ENCODE measurements around the gene FSTL4.

Gene FSTL4

GRCh38 chr5:133611357-133612248 lies 738 bp downstream of the FSTL4 start:
- DNase-seq (ENCODE audit: low read depth in 1 of 2, low spot score in 1 of 2), result peak in 1 of 2 donors; percentile 1

DNA sequence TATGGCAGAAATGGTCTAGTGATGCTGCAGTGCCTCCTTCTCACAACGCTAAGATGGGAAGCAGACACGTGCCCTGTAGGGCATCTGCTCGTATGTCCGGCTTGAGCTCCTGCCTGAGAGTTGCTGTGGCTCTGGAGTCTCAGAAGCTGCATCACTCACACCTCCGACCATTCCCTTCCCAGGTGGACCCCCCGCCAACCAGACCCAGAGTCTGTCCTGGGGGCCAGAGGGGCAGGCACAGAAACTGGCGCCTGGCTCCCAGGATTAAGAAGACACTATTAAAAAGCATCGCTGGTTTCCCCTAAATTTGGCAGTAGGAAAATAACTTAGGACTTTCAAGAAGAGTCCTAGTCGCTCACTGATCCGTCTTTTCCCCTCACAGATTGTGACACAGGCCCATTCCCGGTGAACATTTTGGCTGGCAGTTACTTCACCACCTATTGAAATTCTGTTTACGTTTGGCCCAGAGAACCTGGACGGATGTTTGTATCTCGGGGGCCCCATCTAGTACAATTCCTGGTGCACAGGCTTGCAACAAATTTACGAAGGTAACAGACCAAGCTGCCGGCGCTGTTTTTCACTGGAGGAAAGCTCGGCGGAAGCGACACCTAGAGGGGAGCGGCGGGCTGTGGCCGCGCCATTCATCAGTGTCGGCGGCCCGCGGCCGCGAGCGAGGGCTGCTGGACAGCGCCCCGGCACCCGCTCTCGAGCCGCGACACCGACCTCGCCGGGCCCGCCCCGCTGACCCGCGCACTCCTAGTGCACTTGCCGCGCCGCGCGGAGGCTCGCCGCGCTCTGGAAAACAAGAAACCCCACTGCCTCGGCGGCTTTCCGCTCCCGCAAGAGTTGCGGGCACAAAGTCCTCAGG lies 1.6 kb downstream of the FSTL4 start:
- DNase-seq (ENCODE audit: low read depth in 1 of 2, low spot score in 1 of 2), result peak in 1 of 2 donors; percentile 8

DNA sequence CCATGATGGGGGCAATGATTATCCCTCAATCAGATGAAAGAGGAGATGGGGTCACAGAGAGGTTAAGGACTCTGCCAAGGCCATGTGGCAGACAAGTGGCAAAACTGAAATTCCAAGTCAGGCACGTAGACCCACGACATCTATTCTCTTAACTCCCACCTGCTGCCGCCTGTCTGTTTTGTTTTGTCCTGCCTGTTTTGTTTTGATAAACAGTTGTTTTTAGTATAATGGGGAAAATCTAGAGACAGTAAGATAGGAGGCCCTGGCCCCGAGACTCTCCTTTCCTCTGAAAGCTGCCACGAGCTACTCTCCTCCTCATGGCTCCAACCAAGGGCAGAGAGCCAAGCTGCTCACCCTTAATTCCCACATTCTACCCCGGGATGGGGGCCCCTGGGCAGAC lies 4.9 kb downstream of the FSTL4 start:
- DNase-seq (ENCODE audit: low read depth in 1 of 2, low spot score in 1 of 2), result no peak

DNA sequence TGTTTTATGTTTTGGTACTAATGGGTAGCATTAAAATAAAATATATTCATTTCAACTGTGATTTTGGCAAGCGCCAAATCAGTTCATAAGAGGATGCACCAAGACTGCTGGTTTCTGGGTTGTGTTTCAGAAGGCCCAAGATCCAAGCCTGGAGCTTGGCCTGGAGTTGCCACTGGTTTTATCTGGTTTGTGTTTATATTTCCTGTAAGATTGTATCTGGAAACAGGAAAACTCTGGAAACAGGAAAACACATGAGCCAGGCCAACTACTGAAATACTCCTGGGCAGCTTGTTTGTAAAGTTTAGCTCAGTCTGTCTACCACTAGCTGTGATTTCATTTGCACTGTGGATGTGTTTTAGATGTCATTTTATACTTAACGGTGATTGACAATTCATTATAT lies 5.5 kb downstream of the FSTL4 start:
- DNase-seq (ENCODE audit: low read depth in 1 of 2, low spot score in 1 of 2), result no peak

GRCh38 chr5:133605323-133605722 lies 7.0 kb downstream of the FSTL4 start:
- DNase-seq (ENCODE audit: low read depth in 1 of 2, low spot score in 1 of 2), result no peak

DNA sequence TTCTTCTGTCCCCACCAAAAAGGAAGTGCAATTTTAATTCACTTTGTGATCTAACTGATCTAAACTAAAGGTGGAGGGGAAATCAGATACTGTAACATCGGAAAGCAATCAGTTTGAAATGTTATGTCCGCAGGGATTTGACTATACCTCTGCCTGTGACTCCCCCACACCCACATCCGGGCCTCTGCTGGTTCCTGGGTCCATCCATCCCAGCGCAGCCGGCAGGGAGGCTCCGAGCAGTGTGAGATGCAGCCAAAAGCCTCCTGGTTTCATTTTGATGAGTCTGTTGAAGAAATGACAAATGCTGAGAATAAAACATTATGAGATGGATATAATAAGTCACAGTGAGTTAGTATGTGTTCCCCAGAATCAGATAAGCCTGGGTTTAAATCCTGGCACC lies 8.6 kb downstream of the FSTL4 start:
- no peak for DNase-seq (ENCODE audit: low read depth in 1 of 2, low spot score in 1 of 2)

DNA sequence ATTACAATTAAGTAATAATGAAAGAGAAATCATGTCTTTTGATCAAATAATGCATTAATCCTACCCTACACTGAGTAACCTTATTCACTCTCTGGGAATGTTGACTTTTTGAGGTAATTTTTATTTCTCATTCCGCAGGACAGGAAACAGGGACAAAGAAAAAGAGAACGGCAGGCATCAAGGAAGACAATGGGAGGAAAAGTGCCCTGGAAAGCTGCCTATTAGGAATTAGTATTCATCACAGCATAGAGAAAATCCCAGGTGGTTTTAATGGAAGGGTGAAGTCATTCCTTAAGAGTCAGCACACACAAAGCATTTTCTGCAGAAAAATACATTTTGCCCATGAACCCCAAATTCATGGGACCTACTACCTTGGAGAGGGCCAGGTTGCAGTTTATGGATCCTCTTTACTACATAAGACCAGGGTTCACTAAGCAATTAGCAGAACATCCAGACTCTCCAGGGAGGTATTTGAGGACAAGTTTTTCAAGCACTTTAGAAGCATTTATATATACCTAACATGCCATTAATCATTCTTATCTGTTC lies 9.4 kb downstream of the FSTL4 start:
- DNase-seq (ENCODE audit: low read depth in 1 of 2, low spot score in 1 of 2), result no peak

GRCh38 chr5:133599600-133599999 lies 12.7 kb downstream of the FSTL4 start:
- no peak for DNase-seq (ENCODE audit: low read depth in 1 of 2, low spot score in 1 of 2)

DNA sequence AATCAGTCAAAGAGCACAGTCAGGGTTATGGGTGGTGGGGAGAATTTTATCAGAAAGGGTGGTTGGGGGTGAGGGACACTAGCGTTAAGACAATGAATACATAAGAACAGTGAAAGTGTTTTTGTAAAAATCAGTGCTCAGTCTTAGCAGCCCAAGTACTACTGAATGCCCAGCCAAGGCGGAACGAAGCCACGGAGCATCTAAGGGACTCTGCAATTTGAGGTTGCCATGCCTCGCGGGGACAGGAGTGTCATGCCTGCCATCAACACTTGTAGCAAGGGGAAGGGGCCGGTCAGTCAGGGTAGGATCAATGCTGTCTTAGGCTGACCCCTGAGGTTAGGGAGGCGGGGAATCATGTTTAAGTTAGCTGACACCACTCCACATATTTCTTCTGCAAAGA lies 13.3 kb downstream of the FSTL4 start:
- no peak for DNase-seq (ENCODE audit: low read depth in 1 of 2, low spot score in 1 of 2)

DNA sequence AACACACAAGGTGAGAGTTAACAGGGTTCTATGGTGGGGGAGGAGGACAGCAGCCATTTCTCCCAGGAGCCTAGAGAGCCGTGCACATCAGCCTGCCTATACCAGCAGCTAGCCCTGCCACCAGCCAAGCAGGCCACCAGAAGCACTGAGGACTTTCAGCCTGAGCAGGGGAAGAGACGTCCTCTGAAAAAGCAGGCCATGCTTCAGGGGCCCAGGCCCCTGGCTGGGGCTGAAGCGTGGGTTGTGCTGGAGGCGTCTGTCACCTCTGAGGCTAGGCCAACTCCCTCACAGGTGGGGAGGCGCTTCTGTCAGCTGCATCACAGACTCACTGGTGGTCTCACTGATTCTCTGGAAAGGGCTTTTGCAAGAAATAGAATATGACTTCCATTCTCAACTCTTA lies 16.3 kb downstream of the FSTL4 start:
- no peak for DNase-seq (ENCODE audit: low read depth in 1 of 2, low spot score in 1 of 2)

DNA sequence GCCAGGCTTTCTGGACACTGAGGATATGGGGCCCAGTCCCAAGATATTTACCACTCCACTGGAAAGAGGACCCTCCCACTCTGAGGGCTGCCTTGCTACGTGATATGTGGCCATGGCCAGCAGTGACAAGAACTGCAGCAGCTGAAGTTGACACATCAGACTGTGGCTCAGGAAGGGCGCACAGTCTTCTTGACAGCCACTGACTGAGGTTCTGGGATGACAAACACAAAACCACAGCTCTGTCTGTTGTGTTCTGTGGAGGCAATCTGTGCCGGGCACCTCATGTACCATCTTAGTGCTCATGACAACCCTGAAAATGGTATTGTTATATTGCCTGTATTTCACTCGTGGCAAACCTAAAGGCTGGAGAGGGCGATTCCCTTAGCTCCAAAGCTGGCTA lies 16.9 kb downstream of the FSTL4 start:
- DNase-seq (ENCODE audit: low read depth in 1 of 2, low spot score in 1 of 2), result no peak

- DNase-seq (ENCODE audit: low read depth in 1 of 2, low spot score in 1 of 2), result no peak
Observed at GRCh38 chr5:133589286-133589685, 23.1 kb downstream of the FSTL4 start.

- no peak for DNase-seq (ENCODE audit: low read depth in 1 of 2, low spot score in 1 of 2)
Observed at GRCh38 chr5:133582971-133583370, 29.4 kb downstream of the FSTL4 start.

DNA sequence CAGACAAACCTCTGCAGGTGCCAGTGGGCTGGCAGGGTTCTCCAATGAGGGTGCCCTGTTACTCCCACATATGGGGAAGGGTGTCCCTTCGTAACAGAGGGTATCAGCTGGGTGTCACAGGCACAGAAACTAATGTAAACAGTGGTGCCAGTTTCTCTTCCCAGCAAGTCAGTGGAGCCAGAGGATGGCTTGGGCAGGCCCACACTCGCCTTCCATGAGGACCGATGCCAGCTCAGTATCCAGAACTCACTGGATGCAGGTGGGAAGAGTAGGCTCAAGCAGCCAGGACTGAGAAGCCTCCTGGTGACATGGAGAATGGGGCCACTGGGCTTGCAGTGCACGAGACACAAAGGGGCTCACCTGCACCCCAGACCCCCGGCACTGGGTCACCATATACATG lies 30.4 kb downstream of the FSTL4 start:
- DNase-seq (ENCODE audit: low read depth in 1 of 2, low spot score in 1 of 2), result no peak

DNA sequence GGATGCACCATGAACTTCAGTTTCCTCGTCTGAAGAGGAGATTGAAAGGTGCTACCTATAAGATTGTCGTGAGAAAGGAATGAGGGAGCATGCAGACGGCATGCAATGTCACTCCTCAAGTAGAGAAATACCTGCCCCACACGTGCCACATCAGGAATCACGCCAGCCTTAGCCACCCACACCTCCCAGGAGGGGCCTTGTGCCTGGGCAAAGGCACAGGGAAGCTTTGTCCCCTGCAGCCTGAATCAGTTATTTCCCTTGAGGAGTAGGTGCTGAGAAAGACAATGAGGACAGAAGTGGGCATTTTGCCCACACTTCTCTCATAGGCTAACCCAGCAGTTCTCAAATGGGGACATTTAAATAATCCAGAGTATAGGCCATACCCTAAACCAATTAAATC lies 31.0 kb downstream of the FSTL4 start:
- DNase-seq (ENCODE audit: low read depth in 1 of 2, low spot score in 1 of 2), result no peak

GRCh38 chr5:133580618-133581017 lies 31.7 kb downstream of the FSTL4 start:
- DNase-seq (ENCODE audit: low read depth in 1 of 2, low spot score in 1 of 2), result no peak

DNA sequence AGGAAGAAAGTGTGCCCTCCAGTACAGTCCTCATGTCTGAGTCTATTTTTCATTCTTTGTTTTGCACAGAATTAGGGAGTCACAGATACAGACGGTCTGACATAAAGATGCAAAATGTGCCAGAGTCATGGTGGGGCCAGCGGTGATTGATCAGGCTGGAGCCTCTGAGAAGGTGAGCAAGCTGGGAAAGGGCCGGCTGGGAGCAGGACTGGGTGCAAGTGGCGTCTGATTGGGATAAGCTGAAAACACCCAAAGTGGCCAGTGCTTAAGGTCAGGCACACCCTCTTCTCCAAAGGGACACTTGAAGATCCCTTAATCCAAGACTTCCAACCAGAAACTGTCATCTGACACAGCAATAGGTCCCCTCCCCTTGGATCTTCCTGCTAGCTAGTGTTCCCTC lies 32.6 kb downstream of the FSTL4 start:
- DNase-seq (ENCODE audit: low read depth in 1 of 2, low spot score in 1 of 2), result no peak

DNA sequence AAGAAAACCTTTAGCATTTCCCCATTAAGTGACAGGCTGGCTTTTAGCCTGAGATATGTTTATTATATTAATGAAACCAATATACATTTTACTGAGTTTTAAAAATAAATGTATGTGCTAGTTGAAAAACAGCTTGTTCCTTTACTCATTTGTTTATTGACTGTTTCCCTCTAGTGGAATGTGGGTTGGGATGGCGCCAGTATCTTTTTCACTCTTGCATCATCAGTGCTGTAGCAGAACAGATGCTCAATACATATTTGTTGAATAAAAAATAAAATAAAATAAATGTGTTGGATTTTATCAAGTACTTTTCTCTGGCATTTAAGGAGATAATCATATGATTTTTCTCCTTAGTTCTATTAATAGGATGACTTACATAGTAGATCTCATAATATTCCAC lies 43.0 kb downstream of the FSTL4 start:
- no peak for DNase-seq (ENCODE audit: low read depth in 1 of 2, low spot score in 1 of 2)

DNA sequence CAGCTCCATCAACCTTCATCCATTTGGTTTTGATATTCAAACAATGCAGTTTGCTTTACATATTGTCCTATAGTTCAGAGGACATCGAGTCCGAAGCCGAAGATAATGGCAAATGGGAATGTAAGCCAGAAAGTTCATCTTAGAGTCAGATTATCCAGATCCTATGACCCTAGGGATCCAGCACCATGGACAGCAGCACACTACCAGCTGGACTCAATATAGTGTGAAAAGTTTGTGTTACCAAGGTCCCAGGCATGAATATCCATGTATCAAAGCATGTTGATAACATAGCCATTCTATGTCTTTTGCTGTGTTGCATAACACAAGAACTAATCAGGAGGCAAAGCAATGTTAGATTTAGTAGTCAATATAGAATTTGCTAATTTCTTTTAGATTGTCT lies 46.3 kb downstream of the FSTL4 start:
- no peak for DNase-seq (ENCODE audit: low read depth in 1 of 2, low spot score in 1 of 2)

GRCh38 chr5:133564921-133565565 lies 47.3 kb downstream of the FSTL4 start:
- DNase-seq (ENCODE audit: low read depth in 1 of 2, low spot score in 1 of 2), result no peak

GRCh38 chr5:133562554-133562953 lies 49.8 kb downstream of the FSTL4 start:
- DNase-seq (ENCODE audit: low read depth in 1 of 2, low spot score in 1 of 2), result no peak
